Activated CD4-positive, alpha-beta T cell treated with anti-CD3 and anti-CD28 coated beads for 36 hours (primary cell): ENCODE data around the gene RARA. TPM values are rescaled to one million over a fixed set of nuclear protein-coding genes. Genes with fewer than 3 reads are reported as not detected.
A peak's percentile ranks its signal among the peaks of the same experiment; 100 is the strongest.

Experiments
- ATAC-seq: fragments of 200-7000 bp; cut with Tn5 transposase; one replicate; pipeline ENCODE4 v1.10.0; 2021; ENCODE audit warnings: mild to moderate bottlenecking, moderate library complexity
- CTCF ChIA-PET: fragments of 350-600 bp; sonication (Branson Sonifier 250); formaldehyde crosslinking; loops from one replicate; lab custom pipeline; 2021; ENCODE audit warnings: antibody characterized with exemption; lab: Charles Lee
- POLR2A ChIA-PET: fragments of 350-600 bp; sonication (Branson Sonifier 250); formaldehyde crosslinking; loops from one replicate; lab custom pipeline; 2021; ENCODE audit warnings: antibody characterized with exemption, inconsistent platforms; lab: Charles Lee
- DNase-seq: peaks from one replicate; pipeline ENCODE4 v3.0.0-alpha.2; 2020
- H3K27ac Mint-ChIP-seq: one replicate; pipeline ENCODE4 v1.8.0; 2021; ENCODE audit warnings: mixed read lengths
- H3K27me3 Mint-ChIP-seq: one replicate; pipeline ENCODE4 v1.8.0; 2021; ENCODE audit warnings: mixed read lengths
- H3K36me3 Mint-ChIP-seq: one replicate; pipeline ENCODE4 v1.8.0; 2021; ENCODE audit warnings: low read depth, mixed read lengths
- H3K4me1 Mint-ChIP-seq: one replicate; pipeline ENCODE4 v1.8.0; 2021; ENCODE audit warnings: mixed read lengths
- H3K4me3 Mint-ChIP-seq: one replicate; pipeline ENCODE4 v1.8.0; 2021; ENCODE audit warnings: mild to moderate bottlenecking, moderate library complexity, mixed read lengths
- H3K9me3 Mint-ChIP-seq: one replicate; pipeline ENCODE4 v1.8.0; 2021; ENCODE audit warnings: low read depth, mixed read lengths
- intact Hi-C, 2 experiments: fragments of 100-400 bp; cut with DNase I in 1 of 2; cut with micrococcal nuclease in 1 of 2; formaldehyde crosslinking; loops; one replicate each; pipeline versions ENCODE4 v1.14.2 to v1.15.1; 2022 to 2024; cut with DNase I, micrococcal nuclease
- total RNA-seq, 2 experiments: library from RNA; stranded (reverse); gene quantifications; one replicate each; pipeline ENCODE4 v1.2.3, GENCODE V29; 2021

Gene RARA
- total RNA-seq, 2 experiments from 2014 or later, result 29.8 to 40.2 TPM

- DNase-seq (no peak), ATAC-seq (no peak)
- H3K27ac Mint-ChIP-seq, result no peak overlapping the region
- POLR2A ChIA-PET, result interaction anchor here (0.6 to 0.8 kb wide), 2 partner anchors 229 to 247 kb away, joined by 3 read pairs; no protein-coding TSS in a partner anchor
- H3K4me3 Mint-ChIP-seq, result no peak overlapping the region
- intact Hi-C loops, result no loop called here
- H3K27me3 Mint-ChIP-seq, result no peaks in the 10 kb centered on the region
- peaks cover 63% of the 10 kb centered on the region for H3K4me1 Mint-ChIP-seq
- CTCF ChIA-PET, result interaction anchor here (0.6 to 3.3 kb wide), 8 partner anchors 8 to 239 kb away, joined by 3 to 25 read pairs (median 4); no protein-coding TSS in a partner anchor
- H3K36me3 Mint-ChIP-seq, result peaks cover 2% of the 10 kb centered on the region
- H3K9me3 Mint-ChIP-seq, result no peaks in the 10 kb centered on the region
Observed at GRCh38 chr17:40315206-40315605, 6.2 kb downstream of the RARA start.

DNA sequence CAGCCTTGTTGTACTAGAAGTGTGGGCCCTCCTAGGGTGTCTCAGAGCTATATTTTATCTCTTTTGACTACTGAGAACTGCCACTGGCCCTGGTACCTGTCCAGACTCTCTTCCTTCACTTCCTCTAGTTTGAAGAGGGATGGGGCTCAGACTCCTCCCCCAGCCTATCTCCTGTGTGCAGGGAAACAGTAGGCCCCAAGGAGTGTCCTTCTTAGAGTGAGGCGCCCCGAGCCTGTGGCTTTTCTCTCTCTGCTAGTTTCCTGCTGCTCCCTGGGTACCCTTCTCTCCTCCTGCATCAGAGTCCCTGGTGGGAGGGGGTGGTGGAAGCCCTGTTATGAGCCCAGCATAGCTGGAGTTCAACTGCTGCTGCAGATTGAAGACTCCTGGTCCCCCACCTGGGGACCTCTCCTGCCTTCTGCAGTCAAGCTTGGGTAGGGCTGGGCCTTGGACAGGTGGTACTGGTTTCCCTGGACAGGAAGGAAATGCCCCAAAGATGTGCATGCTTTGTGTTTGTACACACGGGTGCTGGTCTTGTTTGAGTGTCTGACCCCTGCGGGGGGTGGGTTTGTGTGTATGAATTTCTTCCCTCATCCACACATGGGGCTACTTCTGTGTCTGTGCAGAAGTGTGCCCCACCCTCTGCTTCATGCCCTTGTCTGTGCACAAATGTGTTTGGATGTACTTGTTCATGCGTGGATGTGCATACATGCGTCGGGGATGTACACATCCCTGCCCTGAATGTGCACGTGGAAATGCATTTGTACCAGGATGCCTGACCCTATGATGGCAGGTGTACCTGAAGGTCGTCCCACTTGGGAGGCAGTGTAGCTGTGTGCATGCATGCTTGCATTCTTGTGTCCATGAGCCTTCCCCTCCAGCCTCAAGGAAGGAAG, 6.9 kb downstream of the RARA start:
- peaks cover 2% of the 10 kb centered on the region for H3K36me3 Mint-ChIP-seq
- ATAC-seq, result no peak
- no peaks in the 10 kb centered on the region for H3K27me3 Mint-ChIP-seq
- intact Hi-C loops, result no loop called here
- H3K4me1 Mint-ChIP-seq, result peaks cover 66% of the 10 kb centered on the region
- H3K9me3 Mint-ChIP-seq, result no peaks in the 10 kb centered on the region
- DNase-seq, result no peak
- ChIA-PET CTCF (interaction anchor here (0.6 to 3.3 kb wide), 9 partner anchors 8 to 240 kb away, joined by 3 to 25 read pairs (median 3); no protein-coding TSS in a partner anchor), POLR2A (interaction anchor here (0.5 to 0.8 kb wide), 3 partner anchors 27 to 246 kb away, joined by 3 read pairs; no protein-coding TSS in a partner anchor)
- no peak overlapping the region for H3K4me3 Mint-ChIP-seq
- no peak overlapping the region for H3K27ac Mint-ChIP-seq

GRCh38 chr17:40316571-40317344, 7.8 kb downstream of the RARA start:
- ChIA-PET POLR2A (interaction anchor here (0.5 to 1.0 kb wide), 4 partner anchors 10 to 115 kb away, joined by 3 to 5 read pairs (median 4); no protein-coding TSS in a partner anchor), CTCF (interaction anchor here (0.6 to 3.3 kb wide), 14 partner anchors 9 to 231 kb away, joined by 3 to 25 read pairs (median 4); partner anchors contain the start of gene CDC6)
- no peak for DNase-seq
- H3K36me3 Mint-ChIP-seq, result peaks cover 2% of the 10 kb centered on the region
- peaks cover 70% of the 10 kb centered on the region for H3K4me1 Mint-ChIP-seq
- no peak overlapping the region for H3K27ac Mint-ChIP-seq
- no peaks in the 10 kb centered on the region for H3K9me3 Mint-ChIP-seq
- H3K4me3 Mint-ChIP-seq, result peak overlapping the region; percentile 85
- intact Hi-C loops, result no loop called here
- ATAC-seq, result no peak
- H3K27me3 Mint-ChIP-seq, result no peaks in the 10 kb centered on the region

DNA sequence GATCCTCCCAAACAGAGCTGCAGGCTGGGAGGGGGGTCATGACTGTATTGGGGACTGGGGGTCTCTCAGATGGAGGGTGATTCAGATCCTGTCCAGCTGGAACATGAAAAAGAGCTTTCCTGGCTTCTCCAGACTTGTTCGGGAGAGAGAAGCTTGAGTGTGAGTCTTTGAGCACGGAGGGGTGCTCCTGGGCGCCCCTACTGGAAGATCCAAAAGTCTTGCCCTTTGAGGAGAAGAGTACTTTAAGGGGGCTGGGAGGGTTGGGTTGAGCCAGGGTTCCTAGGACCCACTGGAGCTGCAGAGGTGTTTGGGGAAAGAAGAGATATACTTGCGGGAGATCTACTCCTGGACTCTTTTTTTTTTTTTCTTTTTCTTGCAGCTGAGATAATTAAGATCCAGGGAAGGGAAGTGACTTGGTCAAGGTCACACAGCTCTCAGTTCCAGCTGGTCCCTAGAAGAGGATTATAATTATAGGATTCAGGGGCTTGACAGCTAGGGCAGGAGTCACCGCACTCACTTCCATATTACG, 8.4 kb downstream of the RARA start:
- peak overlapping the region; percentile 53 for H3K27ac Mint-ChIP-seq
- ATAC-seq (no peak), DNase-seq (peak; percentile 72)
- peak overlapping the region; percentile 85 for H3K4me3 Mint-ChIP-seq
- H3K4me1 Mint-ChIP-seq, result peaks cover 70% of the 10 kb centered on the region
- intact Hi-C loops, result no loop called here
- no peaks in the 10 kb centered on the region for H3K27me3 Mint-ChIP-seq
- peaks cover 3% of the 10 kb centered on the region for H3K36me3 Mint-ChIP-seq
- CTCF ChIA-PET, result interaction anchor here (0.6 to 3.3 kb wide), 14 partner anchors 9 to 231 kb away, joined by 3 to 25 read pairs (median 4); partner anchors contain the start of gene CDC6
- no peaks in the 10 kb centered on the region for H3K9me3 Mint-ChIP-seq
- POLR2A ChIA-PET, result interaction anchor here (0.6 to 1.0 kb wide), 4 partner anchors 10 to 177 kb away, joined by 3 to 5 read pairs (median 4); no protein-coding TSS in a partner anchor

DNA sequence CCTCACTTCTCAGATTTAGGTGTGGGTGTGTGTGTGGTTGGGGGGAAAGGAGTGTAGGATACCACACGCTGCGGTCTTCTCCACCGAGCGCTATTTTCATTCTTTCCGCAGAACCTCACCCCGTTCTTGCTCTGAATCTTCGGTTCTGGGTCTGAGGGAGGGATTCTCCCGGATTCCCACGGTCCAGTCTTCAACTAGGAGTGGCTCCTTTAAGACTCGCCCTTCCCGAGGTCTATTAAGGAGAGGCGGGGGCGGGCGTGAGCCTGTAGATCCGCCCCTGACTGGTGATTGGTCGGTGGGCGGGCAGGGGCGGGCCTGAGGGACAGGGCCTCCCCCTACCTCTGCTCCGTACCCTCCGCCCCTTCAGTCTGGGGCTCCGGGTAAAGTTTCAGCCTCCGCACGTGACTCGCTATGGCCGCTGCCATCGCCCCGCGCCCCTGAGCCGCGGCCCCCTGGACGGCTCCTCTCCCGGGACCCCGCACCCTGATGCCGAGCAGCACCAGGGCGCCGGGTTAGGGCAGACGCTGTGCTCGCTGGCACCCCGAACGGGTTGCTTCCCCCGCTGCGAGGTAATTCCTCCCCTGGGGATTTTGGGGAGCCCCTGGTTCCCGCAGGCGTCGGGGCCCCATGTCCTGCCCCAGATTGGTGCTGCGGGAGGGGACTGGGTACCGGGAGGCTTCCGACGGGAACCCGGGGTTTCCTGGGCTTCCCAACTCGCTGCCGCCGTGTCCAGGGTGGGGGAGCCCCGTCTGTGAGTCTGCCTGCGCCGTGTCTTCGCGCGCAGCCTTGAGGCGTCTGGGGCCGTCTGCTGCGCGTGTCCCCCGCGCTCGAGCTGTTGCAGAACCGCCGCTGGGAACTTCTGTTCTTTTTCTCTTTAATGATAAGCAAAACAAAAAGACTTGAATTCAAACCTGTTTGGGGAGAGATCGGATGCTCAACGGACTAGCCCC, 9.2 kb downstream of the RARA start:
- intact Hi-C loops, result loop anchor here (1.0 to 2.0 kb wide), 4 partner anchors 23 to 219 kb away; partner anchors contain the start of gene CDC6 (in 2 of the 2)
- ChIA-PET POLR2A (interaction anchor here (0.6 to 1.1 kb wide), 4 partner anchors 23 to 178 kb away, joined by 3 to 4 read pairs (median 3); no protein-coding TSS in a partner anchor), CTCF (interaction anchor here (0.5 to 3.3 kb wide), 17 partner anchors 8 to 1793 kb away, joined by 3 to 25 read pairs (median 4); no protein-coding TSS in a partner anchor)
- Mint-ChIP-seq H3K36me3 (peaks cover 3% of the 10 kb centered on the region), H3K27me3 (no peaks in the 10 kb centered on the region), H3K4me1 (peaks cover 75% of the 10 kb centered on the region), H3K9me3 (no peaks in the 10 kb centered on the region), H3K27ac (peak overlapping the region; percentile 91), H3K4me3 (peak overlapping the region; percentile 85)
- ATAC-seq (peak; percentile 72), DNase-seq (peak; percentile 96)

GRCh38 chr17:40318830-40319391, 9.9 kb downstream of the RARA start:
- intact Hi-C loops, result loop anchor here (1.0 to 2.0 kb wide), 4 partner anchors 22 to 220 kb away; partner anchors contain the start of gene CDC6 (in 2 of the 2)
- ATAC-seq (no peak), DNase-seq (peak; percentile 40)
- H3K36me3 Mint-ChIP-seq, result peaks cover 3% of the 10 kb centered on the region
- ChIA-PET CTCF (interaction anchor here (0.5 to 2.6 kb wide), 8 partner anchors 9 to 1793 kb away, joined by 3 to 11 read pairs (median 4); no protein-coding TSS in a partner anchor), POLR2A (interaction anchor here (0.9 to 1.1 kb wide), 2 partner anchors 29 to 214 kb away, joined by 3 read pairs; no protein-coding TSS in a partner anchor)
- H3K9me3 Mint-ChIP-seq, result no peaks in the 10 kb centered on the region
- no peaks in the 10 kb centered on the region for H3K27me3 Mint-ChIP-seq
- H3K4me3 Mint-ChIP-seq, result peak overlapping the region; percentile 85
- H3K4me1 Mint-ChIP-seq, result peaks cover 77% of the 10 kb centered on the region
- H3K27ac Mint-ChIP-seq, result peak overlapping the region; percentile 91

DNA sequence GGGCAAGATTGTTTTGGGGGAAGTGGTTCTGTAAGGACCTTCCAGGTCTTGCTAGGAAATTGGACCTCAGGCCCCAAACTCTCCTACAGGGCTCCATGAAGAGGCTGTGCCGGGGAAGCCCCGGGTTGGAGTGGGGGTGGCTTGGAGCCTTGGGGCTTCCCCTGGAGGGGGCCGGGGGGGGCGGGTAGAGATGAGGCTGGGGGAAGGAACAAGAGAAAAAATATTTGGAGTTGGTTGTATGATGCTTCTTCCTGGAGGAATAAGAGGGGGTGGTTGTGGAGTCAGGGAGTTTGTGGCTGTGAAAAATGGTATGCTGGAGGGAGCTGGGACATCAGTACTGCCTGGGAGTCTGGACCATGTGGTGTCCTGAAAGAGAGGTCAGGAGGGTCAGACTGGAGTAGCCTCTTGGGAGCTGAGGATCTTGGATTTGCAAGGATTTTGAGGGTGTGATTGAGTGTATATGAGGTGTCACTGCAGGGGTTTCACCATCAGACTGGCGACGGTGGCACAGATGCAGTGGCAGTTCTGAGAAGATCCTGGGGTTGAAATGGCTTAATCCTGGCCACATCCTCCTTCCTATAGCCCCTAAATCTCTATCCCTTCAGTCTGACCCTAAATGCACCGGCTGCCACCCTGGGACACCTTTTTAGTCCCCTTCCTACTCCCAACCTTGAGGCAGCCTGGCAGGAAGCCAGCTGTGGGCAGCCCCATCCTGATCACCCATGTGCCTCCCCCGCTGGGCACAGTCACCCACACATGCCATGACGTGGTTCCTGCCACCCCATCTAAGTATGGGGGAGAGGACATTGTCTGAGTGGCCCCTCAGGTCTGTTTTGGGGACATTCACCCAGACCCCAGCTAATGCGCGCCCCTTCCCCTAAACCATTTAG, 10.9 kb downstream of the RARA start:
- ChIA-PET POLR2A (interaction anchor here (0.9 to 1.1 kb wide), 2 partner anchors 30 to 213 kb away, joined by 3 read pairs; no protein-coding TSS in a partner anchor), CTCF (interaction anchor here (0.6 to 2.6 kb wide), 8 partner anchors 9 to 242 kb away, joined by 3 to 11 read pairs (median 3); no protein-coding TSS in a partner anchor)
- no peaks in the 10 kb centered on the region for H3K27me3 Mint-ChIP-seq
- H3K4me1 Mint-ChIP-seq, result peaks cover 77% of the 10 kb centered on the region
- no peaks in the 10 kb centered on the region for H3K9me3 Mint-ChIP-seq
- intact Hi-C loops, result loop anchor here (2.0 to 10.0 kb wide), 3 partner anchors 33 to 545 kb away; partner anchors contain the start of gene CDC6 (in 1 of the 2)
- peak; percentile 81 for DNase-seq
- peaks cover 3% of the 10 kb centered on the region for H3K36me3 Mint-ChIP-seq
- peak overlapping the region; percentile 85 for H3K4me3 Mint-ChIP-seq
- H3K27ac Mint-ChIP-seq, result peak overlapping the region; percentile 91
- no peak for ATAC-seq

DNA sequence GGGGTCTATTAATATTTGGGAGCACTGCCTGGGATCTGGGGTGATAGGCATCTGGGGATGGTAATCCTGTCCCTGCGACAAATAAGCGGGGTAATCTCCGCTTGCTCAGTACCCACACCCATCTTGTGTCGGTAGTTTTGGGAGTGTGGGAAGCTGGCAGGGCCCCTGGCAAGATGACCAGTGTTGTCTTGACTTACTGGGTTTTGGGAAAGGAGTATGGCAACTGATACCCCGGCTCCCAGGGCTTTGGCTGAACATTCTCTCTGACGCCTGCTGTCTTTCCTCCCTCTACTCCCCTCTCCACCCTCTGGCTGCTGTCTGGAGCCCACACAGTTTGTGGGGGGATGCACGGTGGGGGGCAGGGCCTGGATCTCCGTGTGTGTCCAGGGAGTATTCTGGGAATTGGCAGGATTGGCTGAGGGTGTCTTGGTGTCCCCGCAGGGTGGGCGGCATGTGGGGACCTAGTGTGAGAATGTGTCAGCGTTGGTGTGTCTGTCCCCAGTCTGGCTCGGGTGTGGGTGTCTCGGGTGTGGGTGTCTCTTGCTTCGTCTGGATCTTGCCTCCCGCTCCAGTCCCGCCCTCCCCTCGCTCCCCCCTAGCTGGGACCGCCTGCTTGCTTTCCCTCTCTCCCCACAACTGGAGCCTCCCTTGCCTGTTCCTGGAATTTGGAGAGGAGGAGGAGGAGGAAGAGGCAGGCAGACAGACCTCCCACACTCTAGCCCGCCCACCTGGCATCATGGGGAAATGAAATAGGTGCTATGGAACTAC, 12.0 kb downstream of the RARA start:
- peak overlapping the region; percentile 85 for H3K4me3 Mint-ChIP-seq
- intact Hi-C loops, result loop anchor here (5.0 to 10.0 kb wide), 2 partner anchors 221 to 546 kb away; no protein-coding TSS in a partner anchor
- H3K4me1 Mint-ChIP-seq, result peaks cover 79% of the 10 kb centered on the region
- ChIA-PET CTCF (interaction anchor here (0.6 to 2.6 kb wide), 4 partner anchors 16 to 241 kb away, joined by 3 to 11 read pairs (median 4); no protein-coding TSS in a partner anchor), POLR2A (interaction anchor here (0.6 kb wide), 1 partner anchor 328 kb away, joined by 3 read pairs; no protein-coding TSS in a partner anchor)
- DNase-seq, result peak; percentile 47
- H3K36me3 Mint-ChIP-seq, result peaks cover 3% of the 10 kb centered on the region
- peak overlapping the region; percentile 91 for H3K27ac Mint-ChIP-seq
- no peak for ATAC-seq
- H3K9me3 Mint-ChIP-seq, result no peaks in the 10 kb centered on the region
- no peaks in the 10 kb centered on the region for H3K27me3 Mint-ChIP-seq
